Neural cell (in vitro differentiated cells): ENCODE measurements around the gene CDKAL1. TPM values are rescaled to one million over a fixed set of nuclear protein-coding genes. Genes with fewer than 3 reads are reported as not detected.

Source experiments
- H2AFZ ChIP-seq: fragments of 200-600, 300-800 bp; sonication (generic), shearing (Covaris generic); 2 replicates; pipeline ENCODE4 v1.6.0; 2014; ENCODE audit warnings: low read depth, mild to moderate bottlenecking, antibody characterized with exemption, low read length, moderate library complexity
- H3F3A ChIP-seq: fragments of 200-600 bp; shearing (Covaris generic); 2 replicates; pipeline ENCODE4 v1.6.1; 2016; ENCODE audit warnings: mild to moderate bottlenecking, moderate library complexity, mixed read lengths, antibody characterized with exemption, low read length; ENCODE audit not compliant: insufficient read depth, poor library complexity, severe bottlenecking
- H3K27ac ChIP-seq: fragments of 200-600, 300-800 bp; sonication (generic), shearing (Covaris generic); 2 replicates; pipeline ENCODE4 v1.5.1; 2014; ENCODE audit warnings: mild to moderate bottlenecking, low read length, moderate library complexity
- H3K27me3 ChIP-seq: fragments of 300-800, 200-600 bp; sonication (generic), shearing (Covaris generic); 2 replicates; pipeline ENCODE4 v1.6.0; 2014; ENCODE audit warnings: mild to moderate bottlenecking, low read depth, low read length, moderate library complexity; ENCODE audit not compliant: insufficient read depth
- H3K36me3 ChIP-seq: fragments of 300-800, 200-600 bp; sonication (generic), shearing (Covaris generic); 2 replicates; pipeline ENCODE4 v1.5.1; 2014; ENCODE audit warnings: mild to moderate bottlenecking, antibody characterized with exemption, low read length, moderate library complexity; ENCODE audit not compliant: insufficient read depth
- H3K4me2 ChIP-seq: fragments of 300-800, 200-600 bp; sonication (generic), shearing (Covaris generic); 2 replicates; pipeline ENCODE4 v1.6.0; 2014; ENCODE audit warnings: mild to moderate bottlenecking, low read length
- H3K4me3 ChIP-seq: fragments of 300-800, 200-600 bp; sonication (generic), shearing (Covaris generic); 2 replicates; pipeline ENCODE4 v1.5.1; 2014; ENCODE audit warnings: mild to moderate bottlenecking, low read length, moderate library complexity
- H3K79me2 ChIP-seq: fragments of 200-600 bp; shearing (Covaris generic); replicated peaks from 2 replicates; pipeline ENCODE4 v1.6.0; 2014; ENCODE audit warnings: mild to moderate bottlenecking, low read length, moderate library complexity; ENCODE audit not compliant: insufficient read depth
- H3K9ac ChIP-seq: fragments of 300-800, 200-600 bp; sonication (generic), shearing (Covaris generic); 2 replicates; pipeline ENCODE4 v1.6.1; 2016; ENCODE audit warnings: mild to moderate bottlenecking, low read length, mixed read lengths
- H3K9me2 ChIP-seq: fragments of 200-600 bp; shearing (Covaris generic); 2 replicates; pipeline ENCODE4 v1.6.1; 2016; ENCODE audit warnings: mild to moderate bottlenecking, low read length, mixed read lengths; ENCODE audit not compliant: insufficient read depth
- H3K9me3 ChIP-seq: fragments of 200-600, 300-800 bp; sonication (generic), shearing (Covaris generic); 2 replicates; pipeline ENCODE4 v1.6.1; 2016; ENCODE audit warnings: mild to moderate bottlenecking, mixed run types, low read length, moderate library complexity, mixed read lengths
- H4K20me1 ChIP-seq: fragments of 200-600 bp; shearing (Covaris generic); 2 replicates; pipeline ENCODE4 v1.6.1; 2016; ENCODE audit warnings: mild to moderate bottlenecking, mixed run types; ENCODE audit not compliant: insufficient read depth
- CTCF ChIP-seq: fragments of 450-650 bp; IDR thresholded peaks from 2 replicates; pipeline ENCODE4 v1.5.1; 2014; ENCODE audit warnings: antibody characterized with exemption, mild to moderate bottlenecking, moderate library complexity; ENCODE audit not compliant: poor library complexity, severe bottlenecking
- EP300 ChIP-seq: fragments of 450-650 bp; conservative IDR thresholded peaks from 2 replicates; pipeline ENCODE4 v1.6.1; 2014; ENCODE audit warnings: antibody characterized with exemption, mild to moderate bottlenecking, moderate library complexity; ENCODE audit not compliant: poor library complexity, severe bottlenecking
- EZH2 ChIP-seq: fragments of 200-600, 300-800 bp; shearing (Covaris generic), sonication (generic); IDR thresholded peaks from 2 replicates; pipeline ENCODE4 v1.6.1; 2014; ENCODE audit warnings: antibody characterized with exemption, low read length, borderline replicate concordance, mild to moderate bottlenecking; ENCODE audit not compliant: insufficient read depth, poor library complexity, severe bottlenecking
- MXI1 ChIP-seq: fragments of 450-650 bp; conservative IDR thresholded peaks from 2 replicates; pipeline ENCODE4 v1.6.1; 2014; ENCODE audit warnings: antibody characterized with exemption, mild to moderate bottlenecking; ENCODE audit not compliant: poor library complexity, severe bottlenecking
- POLR2AphosphoS5 ChIP-seq: IDR thresholded peaks from 2 replicates; pipeline ENCODE4 v1.6.1; 2012
- RAD21 ChIP-seq: fragments of 450-650 bp; conservative IDR thresholded peaks from 2 replicates; pipeline ENCODE4 v1.6.1; 2014; ENCODE audit warnings: antibody characterized with exemption, mild to moderate bottlenecking, moderate library complexity
- SMC3 ChIP-seq: fragments of 450-650 bp; conservative IDR thresholded peaks from 2 replicates; pipeline ENCODE4 v1.6.1; 2014; ENCODE audit warnings: antibody characterized with exemption, mild to moderate bottlenecking, moderate library complexity; ENCODE audit not compliant: poor library complexity
- TAF1 ChIP-seq: IDR thresholded peaks from 2 replicates; pipeline ENCODE4 v1.6.1; 2012; ENCODE audit warnings: low read depth
- polyA plus RNA-seq: library from polyadenylated mRNA; depleted of rRNA; stranded (reverse); fragments of >200 nt; gene quantifications from 2 replicates; pipeline ENCODE4 v1.2.3, GENCODE V29; 2014
- TF ChIP-seq, protein P1 (sequence below): IDR thresholded peaks from 2 replicates; pipeline ENCODE4 v1.6.1; 2012; ENCODE audit warnings: borderline replicate concordance

CDKAL1 gene
- polyA plus RNA-seq, 1 donor from 2014 or later: 10.7 TPM

DNA sequence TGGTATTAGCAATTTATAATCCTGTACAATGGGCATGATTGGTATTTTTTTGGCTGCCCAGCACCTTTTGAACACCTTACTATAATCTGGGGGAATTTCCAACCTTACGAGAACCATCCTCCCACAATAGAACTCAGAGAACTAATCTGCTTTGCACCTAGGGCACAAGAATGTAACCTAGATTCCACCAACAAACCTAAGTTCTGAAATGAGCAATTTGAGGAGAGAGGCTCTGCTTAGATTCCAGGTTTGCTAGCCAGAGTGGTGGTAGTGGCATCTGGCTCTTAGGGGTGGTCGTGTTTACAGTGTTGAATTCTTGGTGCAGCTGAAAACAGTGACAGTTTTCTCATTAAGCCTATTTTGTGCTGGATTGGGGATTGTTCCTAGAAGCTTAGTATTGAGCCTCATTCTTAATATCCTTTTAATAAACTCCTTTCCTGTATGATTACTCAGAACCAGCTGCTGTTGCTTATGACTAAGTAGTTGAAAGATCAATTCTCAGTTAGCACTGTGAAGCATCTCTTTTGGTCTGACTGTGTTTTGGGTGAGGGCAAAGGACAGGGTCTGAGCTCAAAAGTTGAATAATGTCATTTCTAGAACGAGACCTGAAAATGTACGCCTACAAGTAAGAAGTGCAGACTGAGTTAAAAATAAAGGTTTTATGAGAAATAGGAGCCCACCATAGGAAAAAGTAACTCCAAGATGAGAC, 385.6 kb downstream of the CDKAL1 start:
- H3K27ac ChIP-seq: no peak overlapping the region
- TF ChIP-seq SMC3: no peak
- no peak for TF ChIP-seq POLR2AphosphoS5
- no peak for TF ChIP-seq MXI1
- no peak for TF ChIP-seq RAD21
- TF ChIP-seq, protein P1, sequence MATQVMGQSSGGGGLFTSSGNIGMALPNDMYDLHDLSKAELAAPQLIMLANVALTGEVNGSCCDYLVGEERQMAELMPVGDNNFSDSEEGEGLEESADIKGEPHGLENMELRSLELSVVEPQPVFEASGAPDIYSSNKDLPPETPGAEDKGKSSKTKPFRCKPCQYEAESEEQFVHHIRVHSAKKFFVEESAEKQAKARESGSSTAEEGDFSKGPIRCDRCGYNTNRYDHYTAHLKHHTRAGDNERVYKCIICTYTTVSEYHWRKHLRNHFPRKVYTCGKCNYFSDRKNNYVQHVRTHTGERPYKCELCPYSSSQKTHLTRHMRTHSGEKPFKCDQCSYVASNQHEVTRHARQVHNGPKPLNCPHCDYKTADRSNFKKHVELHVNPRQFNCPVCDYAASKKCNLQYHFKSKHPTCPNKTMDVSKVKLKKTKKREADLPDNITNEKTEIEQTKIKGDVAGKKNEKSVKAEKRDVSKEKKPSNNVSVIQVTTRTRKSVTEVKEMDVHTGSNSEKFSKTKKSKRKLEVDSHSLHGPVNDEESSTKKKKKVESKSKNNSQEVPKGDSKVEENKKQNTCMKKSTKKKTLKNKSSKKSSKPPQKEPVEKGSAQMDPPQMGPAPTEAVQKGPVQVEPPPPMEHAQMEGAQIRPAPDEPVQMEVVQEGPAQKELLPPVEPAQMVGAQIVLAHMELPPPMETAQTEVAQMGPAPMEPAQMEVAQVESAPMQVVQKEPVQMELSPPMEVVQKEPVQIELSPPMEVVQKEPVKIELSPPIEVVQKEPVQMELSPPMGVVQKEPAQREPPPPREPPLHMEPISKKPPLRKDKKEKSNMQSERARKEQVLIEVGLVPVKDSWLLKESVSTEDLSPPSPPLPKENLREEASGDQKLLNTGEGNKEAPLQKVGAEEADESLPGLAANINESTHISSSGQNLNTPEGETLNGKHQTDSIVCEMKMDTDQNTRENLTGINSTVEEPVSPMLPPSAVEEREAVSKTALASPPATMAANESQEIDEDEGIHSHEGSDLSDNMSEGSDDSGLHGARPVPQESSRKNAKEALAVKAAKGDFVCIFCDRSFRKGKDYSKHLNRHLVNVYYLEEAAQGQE: no peak
- no peak for TF ChIP-seq CTCF
- no peak for TF ChIP-seq TAF1
- no peak for TF ChIP-seq EZH2
- TF ChIP-seq EP300: no peak

DNA sequence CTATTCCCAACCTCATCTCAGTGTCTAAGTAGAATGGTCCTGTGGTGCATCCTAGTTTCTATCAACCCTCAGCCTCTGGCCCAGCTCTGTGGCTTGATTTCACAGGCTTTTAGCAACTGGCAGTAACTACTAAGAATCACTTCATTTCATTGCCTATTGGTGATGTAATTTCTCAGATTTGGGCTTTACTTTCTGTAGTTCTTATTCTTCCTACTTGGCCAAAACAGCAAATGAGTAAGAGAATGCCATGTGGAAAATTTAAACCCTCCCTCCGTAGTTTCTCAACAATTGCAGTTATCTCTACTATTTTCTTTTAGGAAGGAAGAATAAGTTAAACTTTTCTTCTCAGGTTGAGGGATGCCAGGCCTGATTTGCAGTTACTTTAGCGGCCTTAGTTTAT, 387.3 kb downstream of the CDKAL1 start:
- H3K9ac ChIP-seq: no peak overlapping the region
- no peaks in the 10 kb centered on the region for H3K27me3 ChIP-seq

More for the DNA sequence above, 385.6 kb downstream of the CDKAL1 start:
- H2AFZ ChIP-seq: no peak overlapping the region
- H3K79me2 ChIP-seq: no peaks in the 10 kb centered on the region
- no peaks in the 10 kb centered on the region for H3F3A ChIP-seq
- no peak overlapping the region for H3K4me2 ChIP-seq
- H3K4me3 ChIP-seq: no peak overlapping the region
- no peaks in the 10 kb centered on the region for H3K36me3 ChIP-seq
- no peaks in the 10 kb centered on the region for H3K9me2 ChIP-seq
- H4K20me1 ChIP-seq: no peaks in the 10 kb centered on the region
- H3K9ac ChIP-seq: no peak overlapping the region
- no peaks in the 10 kb centered on the region for H3K9me3 ChIP-seq
- H3K27me3 ChIP-seq: no peaks in the 10 kb centered on the region

More for the DNA sequence above, 387.3 kb downstream of the CDKAL1 start:
- Histone ChIP-seq H3K36me3 (no peaks in the 10 kb centered on the region), H3K4me2 (no peak overlapping the region), H3K27ac (no peak overlapping the region), H4K20me1 (no peaks in the 10 kb centered on the region), H3K4me3 (no peak overlapping the region), H3F3A (no peaks in the 10 kb centered on the region), H3K9me2 (no peaks in the 10 kb centered on the region), H2AFZ (no peak overlapping the region), H3K79me2 (no peaks in the 10 kb centered on the region), H3K9me3 (no peaks in the 10 kb centered on the region)
- TF ChIP-seq EP300 (no peak), TAF1 (no peak), SMC3 (no peak), MXI1 (no peak), RAD21 (no peak), EZH2 (no peak), CTCF (no peak), POLR2AphosphoS5 (no peak)
- TF ChIP-seq, protein P1: no peak
